GM21528 (cell line): ENCODE data around the gene ACTA1.
"Not testable (repeated sequence)": the region's sequence is repeated elsewhere in the genome, so short reads cannot be mapped to it uniquely, and the experiment has no call there.

ENCODE experiments used
- ATAC-seq: cut with Tn5 transposase; IDR thresholded peaks from one replicate; pipeline ENCODE4 v1.9.1; 2021; ENCODE audit warnings: mild to moderate bottlenecking, moderate library complexity; ENCODE audit not compliant: unreplicated experiment, low FRiP score

ACTA1 gene

GRCh38 chr1:229410692-229411433, 23.0 kb downstream of the ACTA1 start:
- no peak for ATAC-seq

- no peak for ATAC-seq
These were observed 23.6 kb downstream of the ACTA1 start for GRCh38 chr1:229410370-229410691.

- no peak for ATAC-seq
These were observed 24.1 kb downstream of the ACTA1 start for GRCh38 chr1:229409616-229410369.

- ATAC-seq = no peak
These were observed 25.3 kb downstream of the ACTA1 start for GRCh38 chr1:229408458-229409037.

- no peak for ATAC-seq
These were observed 26.5 kb downstream of the ACTA1 start for GRCh38 chr1:229407206-229408026.

GRCh38 chr1:229406798-229407197, 27.1 kb downstream of the ACTA1 start:
- ATAC-seq = no peak

GRCh38 chr1:229403573-229403972, 30.3 kb downstream of the ACTA1 start:
- no peak for ATAC-seq

GRCh38 chr1:229402993-229403392, 30.9 kb downstream of the ACTA1 start:
- no peak for ATAC-seq

- not testable (repeated sequence) for ATAC-seq
These were observed 31.6 kb downstream of the ACTA1 start for GRCh38 chr1:229402329-229402728.

GRCh38 chr1:229397762-229398161, 36.1 kb downstream of the ACTA1 start:
- ATAC-seq = no peak

GRCh38 chr1:229396585-229397206, 37.2 kb downstream of the ACTA1 start:
- ATAC-seq = no peak

- not testable (repeated sequence) for ATAC-seq
These were observed 39.4 kb downstream of the ACTA1 start for GRCh38 chr1:229394517-229394916.

GRCh38 chr1:229392936-229393335, 41.0 kb downstream of the ACTA1 start:
- no peak for ATAC-seq

GRCh38 chr1:229390130-229390529, 43.8 kb downstream of the ACTA1 start:
- ATAC-seq = no peak

- no peak for ATAC-seq
These were observed 44.9 kb downstream of the ACTA1 start for GRCh38 chr1:229388897-229389580.

GRCh38 chr1:229385853-229386456, 47.9 kb downstream of the ACTA1 start:
- ATAC-seq = no peak

GRCh38 chr1:229384822-229385221, 49.1 kb downstream of the ACTA1 start:
- no peak for ATAC-seq

- no peak for ATAC-seq
These were observed 49.9 kb downstream of the ACTA1 start for GRCh38 chr1:229383961-229384360.

GRCh38 chr1:229383188-229383587, 50.7 kb downstream of the ACTA1 start:
- no peak for ATAC-seq
